ENCODE results near the gene UHRF2. TPM values are rescaled to one million over a fixed set of nuclear protein-coding genes. Genes with fewer than 3 reads are reported as not detected.

The UHRF2 gene
- total and polyA plus RNA-seq, 2 of the 13 experiments (the other 11 are each of a cell fraction or from before 2014, with no cell fraction given), result 42.1 to 44.2 TPM

- TF ChIP-seq TAF1 (CRISPR knock-in tag; IDR thresholded peaks at IDR 0.05) (peak; percentile 58), HOXD1 (CRISPR knock-in tag; IDR thresholded peaks at IDR 0.05) (peak; percentile 63; the same call in 1 of the 2 replicates), ZBTB37 (CRISPR knock-in tag; IDR thresholded peaks at IDR 0.05) (no peak), RELA (CRISPR knock-in tag; IDR thresholded peaks at IDR 0.05) (no peak), POLR2AphosphoS5 (IDR thresholded peaks at IDR 0.05; ENCODE audit: low read depth, low read length) (peak; percentile 85), HES4 (CRISPR knock-in tag; IDR thresholded peaks at IDR 0.05; ENCODE audit: borderline replicate concordance) (no peak; the same call in 1 of the 2 replicates), ZNF318 (CRISPR knock-in tag; IDR thresholded peaks at IDR 0.05) (no peak), ZNF256 (CRISPR knock-in tag; conservative IDR thresholded peaks at IDR 0.05) (no peak), SOX6 (IDR thresholded peaks at IDR 0.05) (no peak), SOX6 (CRISPR knock-in tag; IDR thresholded peaks at IDR 0.05) (peak; percentile 33; the same call in 1 of the 2 replicates), MTF1 (CRISPR knock-in tag; IDR thresholded peaks at IDR 0.05) (no peak), FOXO4 (CRISPR knock-in tag; conservative IDR thresholded peaks at IDR 0.05) (0 out of 2 replicates have a peak, but pooled peaks have one; percentile 63), GTF2F1 (IDR thresholded peaks at IDR 0.05; ENCODE audit: low read length) (no peak)
- TF ChIP-seq, protein P1, sequence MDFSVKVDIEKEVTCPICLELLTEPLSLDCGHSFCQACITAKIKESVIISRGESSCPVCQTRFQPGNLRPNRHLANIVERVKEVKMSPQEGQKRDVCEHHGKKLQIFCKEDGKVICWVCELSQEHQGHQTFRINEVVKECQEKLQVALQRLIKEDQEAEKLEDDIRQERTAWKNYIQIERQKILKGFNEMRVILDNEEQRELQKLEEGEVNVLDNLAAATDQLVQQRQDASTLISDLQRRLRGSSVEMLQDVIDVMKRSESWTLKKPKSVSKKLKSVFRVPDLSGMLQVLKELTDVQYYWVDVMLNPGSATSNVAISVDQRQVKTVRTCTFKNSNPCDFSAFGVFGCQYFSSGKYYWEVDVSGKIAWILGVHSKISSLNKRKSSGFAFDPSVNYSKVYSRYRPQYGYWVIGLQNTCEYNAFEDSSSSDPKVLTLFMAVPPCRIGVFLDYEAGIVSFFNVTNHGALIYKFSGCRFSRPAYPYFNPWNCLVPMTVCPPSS (IDR thresholded peaks at IDR 0.05), result no peak
- TF ChIP-seq, protein P2, sequence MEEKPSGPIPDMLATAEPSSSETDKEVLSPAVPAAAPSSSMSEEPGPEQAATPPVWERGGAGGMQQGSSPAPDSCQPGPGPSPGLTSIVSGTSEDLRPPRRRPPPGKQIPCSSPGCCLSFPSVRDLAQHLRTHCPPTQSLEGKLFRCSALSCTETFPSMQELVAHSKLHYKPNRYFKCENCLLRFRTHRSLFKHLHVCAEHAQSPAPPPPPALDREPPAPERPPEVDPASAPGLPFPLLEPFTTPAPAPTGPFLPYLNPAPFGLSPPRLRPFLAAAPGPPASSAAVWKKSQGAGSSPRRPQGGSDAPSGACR (CRISPR knock-in tag; IDR thresholded peaks at IDR 0.05), result no peak; the same call in 1 of the 2 replicates
Observed at GRCh38 chr9:6412487-6413364, at the start of gene UHRF2 (continued).
